HG02588 (cell line): ENCODE measurements around the gene PTPRD.

Source experiments
- ATAC-seq: cut with Tn5 transposase; IDR thresholded peaks from one replicate; pipeline ENCODE4 v1.9.1; 2021; ENCODE audit warnings: mild to moderate bottlenecking, moderate library complexity; ENCODE audit not compliant: unreplicated experiment

PTPRD gene

GRCh38 chr9:8569823-8570222 lies 2043.0 kb downstream of the PTPRD start:
- ATAC-seq = no peak

- ATAC-seq = no peak
These were observed 2044.7 kb downstream of the PTPRD start for GRCh38 chr9:8567963-8568579.

GRCh38 chr9:8564960-8565359 lies 2047.8 kb downstream of the PTPRD start:
- no peak for ATAC-seq

- ATAC-seq = no peak
These were observed 2052.0 kb downstream of the PTPRD start for GRCh38 chr9:8560560-8561525.

GRCh38 chr9:8558176-8558575 lies 2054.6 kb downstream of the PTPRD start:
- ATAC-seq = no peak

GRCh38 chr9:8555762-8556500 lies 2056.9 kb downstream of the PTPRD start:
- no peak for ATAC-seq

GRCh38 chr9:8553444-8553843 lies 2059.4 kb downstream of the PTPRD start:
- ATAC-seq = no peak

- no peak for ATAC-seq
These were observed 2060.1 kb downstream of the PTPRD start for GRCh38 chr9:8552732-8553131.

- no peak for ATAC-seq
These were observed 2063.6 kb downstream of the PTPRD start for GRCh38 chr9:8549214-8549613.

- ATAC-seq = no peak
These were observed 2069.6 kb downstream of the PTPRD start for GRCh38 chr9:8543219-8543618.

- ATAC-seq = no peak
These were observed 2070.3 kb downstream of the PTPRD start for GRCh38 chr9:8542537-8542936.

GRCh38 chr9:8539681-8540197 lies 2073.1 kb downstream of the PTPRD start:
- no peak for ATAC-seq

GRCh38 chr9:8536845-8537244 lies 2076.0 kb downstream of the PTPRD start:
- ATAC-seq = no peak

- ATAC-seq = no peak
These were observed 2078.0 kb downstream of the PTPRD start for GRCh38 chr9:8534828-8535227.

GRCh38 chr9:8533681-8534080 lies 2079.1 kb downstream of the PTPRD start:
- no peak for ATAC-seq

- ATAC-seq = no peak
These were observed 2080.9 kb downstream of the PTPRD start for GRCh38 chr9:8531826-8532415.

- ATAC-seq = no peak
These were observed 2091.7 kb downstream of the PTPRD start for GRCh38 chr9:8521112-8521511.

- no peak for ATAC-seq
These were observed 2097.1 kb downstream of the PTPRD start for GRCh38 chr9:8515748-8516147.

GRCh38 chr9:8514760-8515159 lies 2098.0 kb downstream of the PTPRD start:
- ATAC-seq = no peak

GRCh38 chr9:8508671-8509290 lies 2104.0 kb downstream of the PTPRD start:
- ATAC-seq = no peak
